OCI-LY7 (cell line): ENCODE data around the gene RNF13.

Experiments
- EZH2phosphoT487 ChIP-seq: fragments of 200-600 bp; sonication (generic); IDR thresholded peaks from 2 replicates; pipeline ENCODE4 v1.6.1; 2018; ENCODE audit warnings: low read depth, borderline replicate concordance, mild to moderate bottlenecking, mixed run types, antibody characterized with exemption, low read length, moderate library complexity, mixed read lengths
- TF ChIP-seq, protein P1 (sequence below): fragments of 200-600 bp; sonication (generic); conservative IDR thresholded peaks from 2 replicates; pipeline ENCODE4 v1.5.1; 2014; ENCODE audit warnings: mild to moderate bottlenecking, antibody characterized with exemption, low read length, moderate library complexity, mixed read lengths

DNA sequence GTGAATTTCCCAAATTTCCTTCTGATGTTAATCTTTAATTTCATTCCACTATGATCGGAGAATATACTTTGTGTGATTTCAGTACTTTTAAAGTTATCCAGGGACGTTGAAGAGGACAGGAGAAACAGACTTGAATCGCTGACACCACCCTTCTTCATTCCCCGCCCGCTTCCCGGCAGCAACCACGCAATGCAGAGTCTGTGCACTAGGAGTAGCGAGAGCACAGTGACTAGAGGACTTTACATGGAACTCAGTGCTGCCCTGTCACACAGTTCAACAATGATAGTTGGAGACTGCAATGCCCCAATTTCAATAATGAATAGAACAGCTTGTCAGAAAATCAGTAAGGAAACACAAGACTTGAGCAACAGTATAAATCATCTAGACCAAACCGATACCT lies 73.9 kb downstream of the RNF13 start:
- TF ChIP-seq, protein P1, sequence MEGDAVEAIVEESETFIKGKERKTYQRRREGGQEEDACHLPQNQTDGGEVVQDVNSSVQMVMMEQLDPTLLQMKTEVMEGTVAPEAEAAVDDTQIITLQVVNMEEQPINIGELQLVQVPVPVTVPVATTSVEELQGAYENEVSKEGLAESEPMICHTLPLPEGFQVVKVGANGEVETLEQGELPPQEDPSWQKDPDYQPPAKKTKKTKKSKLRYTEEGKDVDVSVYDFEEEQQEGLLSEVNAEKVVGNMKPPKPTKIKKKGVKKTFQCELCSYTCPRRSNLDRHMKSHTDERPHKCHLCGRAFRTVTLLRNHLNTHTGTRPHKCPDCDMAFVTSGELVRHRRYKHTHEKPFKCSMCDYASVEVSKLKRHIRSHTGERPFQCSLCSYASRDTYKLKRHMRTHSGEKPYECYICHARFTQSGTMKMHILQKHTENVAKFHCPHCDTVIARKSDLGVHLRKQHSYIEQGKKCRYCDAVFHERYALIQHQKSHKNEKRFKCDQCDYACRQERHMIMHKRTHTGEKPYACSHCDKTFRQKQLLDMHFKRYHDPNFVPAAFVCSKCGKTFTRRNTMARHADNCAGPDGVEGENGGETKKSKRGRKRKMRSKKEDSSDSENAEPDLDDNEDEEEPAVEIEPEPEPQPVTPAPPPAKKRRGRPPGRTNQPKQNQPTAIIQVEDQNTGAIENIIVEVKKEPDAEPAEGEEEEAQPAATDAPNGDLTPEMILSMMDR = no peak
- TF ChIP-seq EZH2phosphoT487 = no peak
